Tibial nerve (tissue), 4 donors: ENCODE results near the gene FYCO1. TPM values are rescaled to one million over a fixed set of nuclear protein-coding genes. Genes with fewer than 3 reads are reported as not detected.
A peak's percentile ranks its signal among the peaks of the same experiment; 100 is the strongest.

Experiments
- DNase-seq, 2 donors: peaks; one replicate each; pipeline ENCODE4 v3.0.0-alpha.2; 2019; ENCODE audit warnings: low spot score in 2 of 2
- H3K27ac ChIP-seq, 4 donors: fragments of 200-600 bp; sonication (generic) in 3 of 4; one replicate each; pipeline ENCODE4 v1.5.1; 2017 to 2019; ENCODE audit warnings: mild to moderate bottlenecking in 1 of 4
- H3K27me3 ChIP-seq, 2 donors: fragments of 200-600 bp; sonication (generic) in 1 of 2; one replicate each; pipeline versions ENCODE4 v1.5.1 to v1.6.0; 2017 to 2019
- H3K36me3 ChIP-seq, 3 donors: fragments of 200-600 bp; sonication (generic); one replicate each; pipeline ENCODE4 v1.5.1; 2018 to 2019
- H3K4me1 ChIP-seq, 4 donors: fragments of 200-600 bp; sonication (generic) in 3 of 4; one replicate each; pipeline ENCODE4 v1.5.1; 2017 to 2019
- H3K4me3 ChIP-seq, 4 donors: fragments of 200-600 bp; sonication (generic) in 3 of 4; one replicate each; pipeline ENCODE4 v1.5.1; 2017 to 2019; ENCODE audit warnings: mild to moderate bottlenecking in 1 of 4, moderate library complexity in 1 of 4
- H3K9me3 ChIP-seq, 4 donors: fragments of 200-600 bp; sonication (generic) in 3 of 4; one replicate each; pipeline ENCODE4 v1.5.1; 2017 to 2019
- EP300 ChIP-seq, 2 donors: sonication (generic); formaldehyde crosslinking; IDR thresholded peaks; one replicate each; pipeline ENCODE4 v1.6.1; 2017; ENCODE audit warnings: antibody characterized with exemption in 2 of 2, mild to moderate bottlenecking in 1 of 2
- POLR2A ChIP-seq, 2 donors: fragments of 450-650 bp; IDR thresholded peaks; one replicate each; pipeline ENCODE4 v1.6.1; 2017; ENCODE audit warnings: antibody characterized with exemption in 2 of 2, mild to moderate bottlenecking in 2 of 2, moderate library complexity in 2 of 2
- WGBS, 2 donors: methylation state at CpG; one replicate each; pipeline ENCODE4 v1.1.5; 2018; 5-methylcytosine and 5-hydroxymethylcytosine counted together
- total RNA-seq, 4 donors: library from RNA; depleted of rRNA; stranded (reverse); fragments of >200 nt; gene quantifications; one replicate each; pipeline ENCODE4 v1.1.0, GENCODE V29; 2016
- TF ChIP-seq, protein P1 (sequence below), 5 experiments: fragments of 200-600 bp in 3 of 5; fragments of 450-650 bp in 2 of 5; sonication (generic) in 3 of 5; IDR thresholded peaks; one replicate each; pipeline ENCODE4 v1.5.1; 2016 to 2019; ENCODE audit warnings: antibody characterized with exemption in 5 of 5, mild to moderate bottlenecking in 3 of 5, moderate library complexity in 2 of 5

Gene FYCO1
- total RNA-seq, 4 donors from 2014 or later, result 61.7 to 85.2 (median 67.9) TPM

DNA sequence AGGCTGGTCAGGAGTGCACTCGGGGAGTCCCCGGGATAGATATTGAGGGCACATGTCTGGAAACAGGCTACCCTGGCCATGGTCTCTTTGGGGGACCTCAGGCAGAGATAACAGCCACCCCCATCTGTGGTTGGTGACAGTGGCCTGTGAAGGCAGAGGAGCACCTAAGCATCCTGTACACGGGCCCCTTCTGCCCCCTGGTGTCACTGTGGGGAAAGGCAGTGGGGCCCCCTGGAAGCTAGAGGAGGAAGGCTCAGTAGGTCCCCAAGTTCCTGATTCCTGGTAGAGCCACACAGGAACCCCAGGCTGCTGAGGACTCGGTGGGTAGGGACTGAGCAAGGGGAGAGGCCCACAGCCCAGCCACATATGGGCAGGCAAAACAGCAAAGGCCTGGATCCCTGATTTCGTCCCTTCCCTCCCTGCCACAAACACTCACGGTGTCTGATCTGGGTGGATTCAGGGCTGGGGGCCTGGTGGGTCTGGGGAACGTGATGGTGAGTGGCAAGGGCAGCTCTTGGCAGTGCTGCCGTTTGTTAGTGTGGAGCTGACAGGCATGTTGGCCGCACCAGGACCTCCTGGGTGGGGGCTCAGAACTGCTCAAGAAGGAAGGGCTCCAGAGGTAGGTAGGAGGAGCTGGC, 66.5 kb downstream of the FYCO1 start:
- TF ChIP-seq, protein P1, sequence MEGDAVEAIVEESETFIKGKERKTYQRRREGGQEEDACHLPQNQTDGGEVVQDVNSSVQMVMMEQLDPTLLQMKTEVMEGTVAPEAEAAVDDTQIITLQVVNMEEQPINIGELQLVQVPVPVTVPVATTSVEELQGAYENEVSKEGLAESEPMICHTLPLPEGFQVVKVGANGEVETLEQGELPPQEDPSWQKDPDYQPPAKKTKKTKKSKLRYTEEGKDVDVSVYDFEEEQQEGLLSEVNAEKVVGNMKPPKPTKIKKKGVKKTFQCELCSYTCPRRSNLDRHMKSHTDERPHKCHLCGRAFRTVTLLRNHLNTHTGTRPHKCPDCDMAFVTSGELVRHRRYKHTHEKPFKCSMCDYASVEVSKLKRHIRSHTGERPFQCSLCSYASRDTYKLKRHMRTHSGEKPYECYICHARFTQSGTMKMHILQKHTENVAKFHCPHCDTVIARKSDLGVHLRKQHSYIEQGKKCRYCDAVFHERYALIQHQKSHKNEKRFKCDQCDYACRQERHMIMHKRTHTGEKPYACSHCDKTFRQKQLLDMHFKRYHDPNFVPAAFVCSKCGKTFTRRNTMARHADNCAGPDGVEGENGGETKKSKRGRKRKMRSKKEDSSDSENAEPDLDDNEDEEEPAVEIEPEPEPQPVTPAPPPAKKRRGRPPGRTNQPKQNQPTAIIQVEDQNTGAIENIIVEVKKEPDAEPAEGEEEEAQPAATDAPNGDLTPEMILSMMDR (IDR thresholded peaks at IDR 0.05), result peak; percentile 26 to 59 (median 46)
- TF ChIP-seq POLR2A (IDR thresholded peaks at IDR 0.05) (no peak), EP300 (IDR thresholded peaks at IDR 0.05) (no peak)
- no peaks in the 10 kb centered on the region for H3K4me1 ChIP-seq
- WGBS, 2 donors, result 73 to 79% methylated on average over 9 of the region's 9 CpGs
- no peak overlapping the region for H3K27ac ChIP-seq
- no peaks in the 10 kb centered on the region for H3K9me3 ChIP-seq
- H3K27me3 ChIP-seq, result no peaks in the 10 kb centered on the region
- no peak overlapping the region for H3K4me3 ChIP-seq
- H3K36me3 ChIP-seq, result peaks cover 0 to 94% (median 12%) of the 10 kb centered on the region in 3 donors
- DNase-seq, result peak in 1 of 2 donors; percentile 31

DNA sequence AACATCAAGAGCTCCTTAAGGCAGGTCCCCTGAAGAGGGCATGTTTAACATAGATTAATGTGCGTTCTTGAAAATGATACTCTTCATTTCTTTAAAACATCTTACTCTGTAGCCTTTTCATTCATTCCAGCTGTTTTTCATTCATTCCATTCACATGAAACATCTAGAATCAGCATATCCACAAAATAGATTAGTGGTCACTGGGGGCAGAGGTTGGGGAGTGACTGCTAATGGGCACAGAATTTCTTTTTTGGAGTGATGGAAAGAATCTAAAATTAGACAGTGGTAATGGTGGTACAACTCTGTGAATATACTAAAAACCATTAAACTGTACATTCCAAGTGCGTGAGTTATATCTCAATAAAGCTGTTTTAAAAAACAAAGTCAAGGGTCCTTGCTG, 67.7 kb downstream of the FYCO1 start:
- H3K36me3 ChIP-seq, result peaks cover 0 to 97% (median 12%) of the 10 kb centered on the region in 3 donors

DNA sequence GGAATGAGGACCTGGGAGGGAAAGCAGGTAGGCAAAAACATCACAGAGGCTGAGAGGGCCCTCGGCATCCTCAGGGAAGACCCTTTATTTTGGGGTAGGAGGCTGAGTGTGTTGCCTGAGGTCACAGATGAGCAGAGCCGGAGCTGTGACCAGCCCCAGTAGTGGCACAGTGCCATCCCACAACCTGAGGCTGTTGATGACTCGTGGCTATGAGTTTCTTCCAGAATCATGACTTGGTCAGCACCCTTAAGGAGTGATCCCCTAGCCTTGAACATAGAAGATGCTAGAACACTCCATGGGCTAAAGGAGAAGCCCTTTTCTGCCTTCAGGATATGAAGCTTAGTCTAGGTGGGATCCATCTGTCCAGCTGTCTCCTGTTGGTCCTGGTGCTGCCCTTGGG, 71.9 kb downstream of the FYCO1 start:
- H3K9me3 ChIP-seq, result no peaks in the 10 kb centered on the region
- peaks cover 0 to 97% (median 24%) of the 10 kb centered on the region in 3 donors for H3K36me3 ChIP-seq
- no peaks in the 10 kb centered on the region for H3K27me3 ChIP-seq
- H3K27ac ChIP-seq, result no peak overlapping the region
- DNase-seq, result no peak
- TF ChIP-seq EP300 (IDR thresholded peaks at IDR 0.05), result no peak
- TF ChIP-seq POLR2A (IDR thresholded peaks at IDR 0.05), result no peak
- TF ChIP-seq, protein P1 (IDR thresholded peaks at IDR 0.05), result no peak
- WGBS, 2 donors, result 77 to 92% methylated on average over 3 of the region's 3 CpGs
- H3K4me3 ChIP-seq, result no peak overlapping the region
- H3K4me1 ChIP-seq, result no peaks in the 10 kb centered on the region

More for the DNA sequence above, 67.7 kb downstream of the FYCO1 start:
- no peaks in the 10 kb centered on the region for H3K4me1 ChIP-seq
- WGBS, 2 donors, result 79 to 88% methylated on average over 2 of the region's 2 CpGs
- no peak overlapping the region for H3K27ac ChIP-seq
- H3K27me3 ChIP-seq, result no peaks in the 10 kb centered on the region
- no peak overlapping the region for H3K4me3 ChIP-seq
- TF ChIP-seq, protein P1 (IDR thresholded peaks at IDR 0.05), result no peak
- TF ChIP-seq EP300 (IDR thresholded peaks at IDR 0.05), result no peak
- no peak for TF ChIP-seq POLR2A (IDR thresholded peaks at IDR 0.05)
- no peak for DNase-seq
- H3K9me3 ChIP-seq, result no peaks in the 10 kb centered on the region

DNA sequence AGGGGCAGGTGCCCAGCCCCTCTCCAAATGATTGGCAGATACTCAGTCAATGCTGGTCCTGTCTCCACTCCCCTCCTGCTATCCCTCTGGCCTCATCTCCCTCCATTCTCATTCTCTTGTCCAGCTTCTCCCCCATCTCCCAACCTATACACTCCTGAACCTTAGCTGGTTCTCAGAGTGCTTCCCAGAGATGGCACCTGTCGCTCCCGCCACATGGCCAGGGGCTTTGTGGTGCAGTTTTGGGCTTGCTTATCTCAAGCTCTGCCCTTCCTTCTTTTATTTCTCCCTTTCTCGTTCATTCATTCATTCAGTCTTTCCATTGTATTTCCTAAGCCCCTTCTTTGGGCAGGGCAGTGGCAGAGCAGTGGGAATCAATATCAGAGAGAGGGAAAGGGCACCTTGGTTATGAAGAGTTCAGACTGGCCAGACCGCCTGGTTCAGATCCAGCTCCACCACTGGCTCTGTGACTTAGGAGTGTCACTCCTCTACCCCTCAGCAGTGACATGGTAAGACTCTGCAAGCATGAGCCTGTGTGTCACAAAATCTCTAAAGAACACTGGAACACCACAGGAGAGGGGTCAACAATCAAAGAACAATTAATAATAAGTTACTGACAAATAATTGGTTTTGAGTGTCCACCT, 72.6 kb downstream of the FYCO1 start:
- H3K36me3 ChIP-seq, result peaks cover 0 to 97% (median 24%) of the 10 kb centered on the region in 3 donors
- H3K27me3 ChIP-seq, result no peaks in the 10 kb centered on the region

DNA sequence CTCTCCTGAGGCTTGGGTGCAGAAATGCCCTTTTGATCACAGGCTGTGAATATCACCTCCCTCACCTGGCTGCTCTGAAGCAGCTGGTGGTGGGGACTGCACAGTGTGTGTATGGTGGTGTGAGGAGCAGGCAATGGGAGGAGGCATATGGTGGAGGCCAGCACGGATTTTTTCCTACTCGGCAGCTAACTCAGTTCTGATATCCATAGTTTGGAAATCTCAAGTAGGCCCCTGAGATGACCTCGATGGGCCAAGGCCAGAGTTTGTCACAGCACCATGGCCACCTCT, 73.6 kb downstream of the FYCO1 start:
- 88 to 89% methylated on average over 3 of the region's 3 CpGs for WGBS, 2 donors
- peaks cover 0 to 97% (median 19%) of the 10 kb centered on the region in 3 donors for H3K36me3 ChIP-seq
- H3K27ac ChIP-seq, result no peak overlapping the region
- no peaks in the 10 kb centered on the region for H3K27me3 ChIP-seq
- no peak overlapping the region for H3K4me3 ChIP-seq
- no peaks in the 10 kb centered on the region for H3K9me3 ChIP-seq
- no peak for DNase-seq
- TF ChIP-seq EP300 (IDR thresholded peaks at IDR 0.05), result no peak
- TF ChIP-seq POLR2A (IDR thresholded peaks at IDR 0.05), result no peak
- TF ChIP-seq, protein P1 (IDR thresholded peaks at IDR 0.05), result no peak
- H3K4me1 ChIP-seq, result no peaks in the 10 kb centered on the region

More for the DNA sequence above, 72.6 kb downstream of the FYCO1 start:
- TF ChIP-seq POLR2A (IDR thresholded peaks at IDR 0.05), result no peak
- TF ChIP-seq, protein P1 (IDR thresholded peaks at IDR 0.05), result no peak
- no peaks in the 10 kb centered on the region for H3K9me3 ChIP-seq
- no peaks in the 10 kb centered on the region for H3K4me1 ChIP-seq
- no peak for DNase-seq
- H3K4me3 ChIP-seq, result no peak overlapping the region
- 96% methylated on average over 4 of the region's 4 CpGs for WGBS, 2 donors
- H3K27ac ChIP-seq, result no peak overlapping the region
